Tibial artery (tissue), 4 donors: ENCODE data around the gene BRD3OS.

Experiments
- DNase-seq, 2 donors: peaks; one replicate each; pipeline ENCODE4 v3.0.0-alpha.2; 2019
- H3K27ac ChIP-seq, 2 donors: fragments of 200-600 bp; sonication (generic) in 1 of 2; 1 replicate in 1 of 2; 2 replicates in 1 of 2; pipeline ENCODE4 v1.5.1; 2018 to 2019; ENCODE audit warnings: mild to moderate bottlenecking in 1 of 2
- H3K27me3 ChIP-seq, 2 donors: fragments of 200-600 bp; sonication (generic) in 1 of 2; one replicate each; pipeline versions ENCODE4 v1.5.1 to v1.6.0; 2016 to 2019
- H3K36me3 ChIP-seq, 3 donors: fragments of 200-600 bp; sonication (generic) in 2 of 3; one replicate each; pipeline ENCODE4 v1.5.1; 2016 to 2019; ENCODE audit warnings: mild to moderate bottlenecking in 2 of 3
- H3K4me1 ChIP-seq, 4 donors: fragments of 200-600 bp; sonication (generic) in 2 of 4; 1 replicate in 3 of 4; 2 replicates in 1 of 4; pipeline ENCODE4 v1.5.1; 2016 to 2019
- H3K4me3 ChIP-seq, 2 donors: fragments of 200-600 bp; sonication (generic) in 1 of 2; 1 replicate in 1 of 2; 2 replicates in 1 of 2; pipeline ENCODE4 v1.5.1; 2018 to 2019; ENCODE audit warnings: mild to moderate bottlenecking in 2 of 2
- H3K9me3 ChIP-seq, 3 donors: fragments of 200-600 bp; sonication (generic) in 1 of 3; one replicate each; pipeline ENCODE4 v1.5.1; 2016 to 2019
- intact Hi-C: fragments of 100-400 bp; cut with DNase I; formaldehyde crosslinking; loops from one replicate; pipeline ENCODE4 v1.15.0; 2023; ENCODE audit warnings: low total_unique reads
- TF ChIP-seq, protein P1 (sequence below), 2 experiments: fragments of 200-600 bp in 1 of 2; fragments of 450-650 bp in 1 of 2; IDR thresholded peaks; one replicate each; pipeline ENCODE4 v1.5.1; 2017 to 2019; ENCODE audit warnings: antibody characterized with exemption in 2 of 2, mild to moderate bottlenecking in 1 of 2, moderate library complexity in 1 of 2

Gene BRD3OS

DNA sequence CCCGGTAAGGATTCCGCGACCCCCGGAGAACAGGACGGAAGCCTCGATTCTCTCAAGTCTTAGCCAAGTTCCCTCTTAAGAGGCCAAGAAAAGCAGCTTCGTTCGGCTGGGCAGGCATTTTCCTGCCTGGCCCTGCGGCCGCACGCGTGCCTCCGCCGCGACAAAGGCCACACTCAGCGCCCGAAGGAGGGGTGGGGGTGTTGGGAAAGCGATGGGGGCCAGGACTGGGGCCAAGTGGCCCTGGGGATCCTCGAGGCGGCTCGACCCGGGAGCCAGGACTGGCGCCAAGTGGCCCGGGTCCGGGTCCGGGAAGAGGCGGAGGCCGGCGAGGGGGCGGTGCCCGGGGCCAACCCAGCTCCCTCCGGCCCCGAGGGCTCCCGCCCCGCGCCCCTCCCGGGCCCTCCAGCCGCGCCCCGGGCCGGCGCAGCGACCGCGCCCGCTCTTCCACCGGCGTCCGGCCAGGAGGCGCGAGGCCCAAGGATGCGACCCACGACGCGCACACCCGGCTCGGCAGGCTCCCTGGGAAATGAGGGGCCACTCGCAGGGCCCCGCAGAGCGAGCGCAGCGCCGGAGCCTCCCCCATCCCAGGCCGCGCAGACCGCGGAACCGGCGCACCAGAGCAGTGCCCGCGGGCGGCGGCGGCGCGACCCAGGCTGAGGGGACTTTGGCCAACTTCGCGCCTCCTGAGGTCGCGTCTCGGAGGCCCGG, 33.9 kb upstream of the BRD3OS start:
- peaks cover 7 to 36% (median 28%) of the 10 kb centered on the region in 4 donors for H3K4me1 ChIP-seq
- DNase-seq = no peak
- intact Hi-C loops = no loop called here

DNA sequence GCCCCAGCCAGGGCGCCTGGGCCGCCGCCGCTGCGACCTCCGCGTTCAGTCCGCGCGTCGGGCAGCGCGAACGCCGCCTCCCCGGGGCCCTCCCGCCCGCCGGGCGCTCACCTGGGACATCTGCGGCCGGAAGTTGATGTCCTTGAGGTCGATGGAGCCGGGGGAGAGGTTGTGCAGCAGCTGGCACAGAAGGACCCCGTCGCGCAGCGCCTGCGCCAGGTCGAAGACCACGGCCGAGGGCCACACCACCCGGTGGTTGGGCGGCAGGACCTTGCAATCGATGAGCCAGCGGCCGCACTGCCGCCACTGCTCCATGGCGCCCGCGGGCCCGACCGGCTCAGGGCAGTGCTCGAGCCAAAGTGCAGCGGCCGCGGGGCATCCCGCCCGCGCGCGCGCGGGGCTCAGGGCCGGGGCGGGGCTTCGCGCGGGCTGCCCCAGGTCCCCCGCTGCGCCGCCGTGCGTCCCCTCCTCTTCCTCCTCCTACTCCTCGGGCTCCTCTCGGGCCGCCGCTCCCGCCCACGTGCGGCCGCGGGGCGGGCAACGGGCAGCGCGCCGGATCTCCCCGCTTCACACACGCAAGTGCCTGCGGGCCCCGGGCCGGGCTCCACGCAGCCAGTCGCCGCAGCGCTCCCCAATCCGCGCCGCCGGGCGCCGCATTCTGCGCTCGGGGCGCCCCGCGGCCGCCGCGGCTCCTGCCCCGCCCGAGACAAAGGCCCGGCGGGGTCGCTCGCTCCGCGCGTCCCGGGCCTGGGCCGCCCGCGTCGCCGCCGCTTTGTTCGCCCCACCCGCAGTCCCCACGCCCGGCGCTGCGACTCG, 33.1 kb upstream of the BRD3OS start, which contains the start of gene VAV2:
Gene VAV2 (minus strand): TSS at position 361 of the 816 bp plus-strand sequence. CDS start 46 bp downstream, at position 315.
- intact Hi-C loops = no loop called here
- DNase-seq = peak; percentile 58 to 82
- H3K4me3 ChIP-seq = peak within 1 kb of the TSS; percentile 56 to 68
- no peaks in the 10 kb centered on the region for H3K36me3 ChIP-seq
- H3K27me3 ChIP-seq = peaks cover 0 to 16% of the 10 kb centered on the region in 2 donors
- no peaks in the 10 kb centered on the region for H3K9me3 ChIP-seq
- peak within 1 kb of the TSS; percentile 76 to 87 for H3K27ac ChIP-seq
- TF ChIP-seq, protein P1, sequence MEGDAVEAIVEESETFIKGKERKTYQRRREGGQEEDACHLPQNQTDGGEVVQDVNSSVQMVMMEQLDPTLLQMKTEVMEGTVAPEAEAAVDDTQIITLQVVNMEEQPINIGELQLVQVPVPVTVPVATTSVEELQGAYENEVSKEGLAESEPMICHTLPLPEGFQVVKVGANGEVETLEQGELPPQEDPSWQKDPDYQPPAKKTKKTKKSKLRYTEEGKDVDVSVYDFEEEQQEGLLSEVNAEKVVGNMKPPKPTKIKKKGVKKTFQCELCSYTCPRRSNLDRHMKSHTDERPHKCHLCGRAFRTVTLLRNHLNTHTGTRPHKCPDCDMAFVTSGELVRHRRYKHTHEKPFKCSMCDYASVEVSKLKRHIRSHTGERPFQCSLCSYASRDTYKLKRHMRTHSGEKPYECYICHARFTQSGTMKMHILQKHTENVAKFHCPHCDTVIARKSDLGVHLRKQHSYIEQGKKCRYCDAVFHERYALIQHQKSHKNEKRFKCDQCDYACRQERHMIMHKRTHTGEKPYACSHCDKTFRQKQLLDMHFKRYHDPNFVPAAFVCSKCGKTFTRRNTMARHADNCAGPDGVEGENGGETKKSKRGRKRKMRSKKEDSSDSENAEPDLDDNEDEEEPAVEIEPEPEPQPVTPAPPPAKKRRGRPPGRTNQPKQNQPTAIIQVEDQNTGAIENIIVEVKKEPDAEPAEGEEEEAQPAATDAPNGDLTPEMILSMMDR (IDR thresholded peaks at IDR 0.05) = no peak
- peaks cover 7 to 36% (median 28%) of the 10 kb centered on the region in 4 donors for H3K4me1 ChIP-seq

More for the DNA sequence above, 33.9 kb upstream of the BRD3OS start:
- Histone ChIP-seq H3K36me3 (no peaks in the 10 kb centered on the region), H3K27ac (peak overlapping the region; percentile 76 to 77), H3K9me3 (no peaks in the 10 kb centered on the region), H3K27me3 (peaks cover 0 to 9% of the 10 kb centered on the region in 2 donors), H3K4me3 (peak overlapping the region; percentile 56 to 68)
- TF ChIP-seq, protein P1 (IDR thresholded peaks at IDR 0.05) = no peak

DNA sequence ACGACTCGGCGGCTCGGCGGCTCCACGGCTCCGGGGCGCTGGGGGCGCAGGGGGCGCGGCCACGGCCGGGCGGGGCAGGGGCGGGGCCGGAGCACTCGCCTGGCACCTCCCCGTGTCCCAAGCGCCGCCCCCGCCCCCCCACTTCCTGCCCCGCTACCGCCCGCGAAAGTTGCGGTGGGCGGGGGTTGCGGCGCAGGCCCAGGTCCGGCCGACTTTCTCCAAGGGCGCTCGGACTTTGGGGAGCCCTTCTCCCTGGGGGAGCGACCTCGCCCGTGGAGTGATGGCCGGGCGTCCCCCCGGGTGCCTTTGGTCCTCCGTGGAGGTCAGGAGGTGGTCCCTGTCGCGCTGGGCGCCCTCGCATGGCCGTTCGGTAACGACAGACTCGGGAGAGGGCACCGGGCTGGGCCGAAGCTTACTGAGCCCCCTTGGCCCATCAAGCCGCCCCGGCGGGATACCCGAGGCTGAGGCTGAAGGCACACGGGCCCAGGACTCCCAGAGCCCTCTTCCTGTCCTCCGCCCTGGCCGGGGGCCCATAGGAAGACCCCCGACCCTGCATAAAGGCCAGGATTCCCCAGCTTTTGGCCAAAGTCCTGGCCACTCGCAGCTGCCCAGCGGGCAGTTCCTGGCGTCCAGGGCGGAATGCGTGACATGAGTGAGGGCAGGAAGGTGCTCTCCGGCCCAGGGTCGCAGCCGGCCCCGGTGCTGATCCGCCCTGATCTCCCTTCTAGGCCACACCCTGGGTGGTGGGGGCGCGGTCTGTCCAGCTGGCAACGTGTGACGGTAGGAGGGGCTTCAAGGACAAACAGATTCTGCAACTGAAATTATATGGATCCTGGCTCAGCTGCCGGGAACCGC, 32.3 kb upstream of the BRD3OS start:
- Histone ChIP-seq H3K27ac (peak overlapping the region; percentile 76 to 87), H3K4me1 (peaks cover 7 to 36% (median 28%) of the 10 kb centered on the region in 4 donors), H3K4me3 (peak overlapping the region; percentile 56 to 68), H3K27me3 (peaks cover 0 to 18% of the 10 kb centered on the region in 2 donors), H3K36me3 (no peaks in the 10 kb centered on the region), H3K9me3 (no peaks in the 10 kb centered on the region)
- DNase-seq = peak; percentile 91 to 92
- intact Hi-C loops = no loop called here
- TF ChIP-seq, protein P1 (IDR thresholded peaks at IDR 0.05) = peak in 1 of 2 experiments; percentile 23

DNA sequence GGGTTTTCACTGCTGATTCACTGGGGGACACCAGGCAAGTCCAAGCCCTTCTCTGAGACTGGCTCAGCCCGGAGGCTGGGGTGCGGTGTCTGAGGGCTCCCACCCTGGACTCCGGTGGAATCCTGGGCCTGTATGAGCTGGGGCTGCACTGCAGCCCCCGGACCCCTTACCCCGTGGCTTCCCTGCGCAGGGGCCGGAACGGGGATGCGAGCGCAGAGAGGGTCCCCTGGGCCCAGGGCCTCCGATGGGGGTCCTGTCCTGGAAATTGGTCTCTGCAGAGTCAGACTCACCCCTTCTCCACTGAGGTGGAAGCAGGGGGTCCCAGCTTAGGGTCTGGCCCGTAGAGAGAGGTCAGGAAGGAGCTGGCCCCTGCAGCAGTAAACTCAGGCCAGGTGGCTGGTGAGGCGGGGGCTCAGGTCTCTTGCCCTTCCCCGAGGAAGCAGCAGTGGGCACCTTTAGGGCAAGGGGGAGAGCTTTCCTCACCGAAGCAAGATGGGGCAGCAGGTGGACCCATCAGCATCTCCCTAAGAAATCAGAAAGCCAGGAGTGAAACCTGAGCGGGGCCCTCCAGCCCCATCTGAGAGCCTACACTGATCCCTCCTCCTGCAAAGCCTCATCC, 31.5 kb upstream of the BRD3OS start:
- no peaks in the 10 kb centered on the region for H3K9me3 ChIP-seq
- peaks cover 0 to 18% of the 10 kb centered on the region in 2 donors for H3K27me3 ChIP-seq
- no peaks in the 10 kb centered on the region for H3K36me3 ChIP-seq
- peak overlapping the region; percentile 76 to 87 for H3K27ac ChIP-seq
- H3K4me1 ChIP-seq = peaks cover 7 to 36% (median 28%) of the 10 kb centered on the region in 4 donors
- intact Hi-C loops = loop anchor here (2.0 kb wide), 1 partner anchor 201 kb away; no protein-coding TSS in a partner anchor
- TF ChIP-seq, protein P1 (IDR thresholded peaks at IDR 0.05) = no peak
- DNase-seq = no peak
- H3K4me3 ChIP-seq = peak overlapping the region; percentile 56 to 68
